Right atrium auricular region (tissue), 2 donors: ENCODE results near the gene EML5. TPM values are rescaled to one million over a fixed set of nuclear protein-coding genes. Genes with fewer than 3 reads are reported as not detected.

Source experiments
- DNase-seq: peaks from one replicate; pipeline ENCODE4 v3.0.0-alpha.2; 2019; ENCODE audit warnings: low spot score
- H3K27ac ChIP-seq, 2 donors: fragments of 200-600 bp; sonication (generic); 1 replicate in 1 of 2; 2 replicates in 1 of 2; pipeline ENCODE4 v1.5.1; 2016 to 2019
- H3K27me3 ChIP-seq, 2 donors: fragments of 200-600 bp; sonication (generic); one replicate each; pipeline versions ENCODE4 v1.5.1 to v1.6.0; 2017 to 2019
- H3K36me3 ChIP-seq: fragments of 200-600 bp; sonication (generic); one replicate; pipeline ENCODE4 v1.5.1; 2016
- H3K4me1 ChIP-seq, 2 donors: fragments of 200-600 bp; sonication (generic); one replicate each; pipeline versions ENCODE4 v1.5.1 to v1.6.0; 2017 to 2019
- H3K4me3 ChIP-seq, 2 donors: fragments of 200-600 bp; sonication (generic); 1 replicate in 1 of 2; 2 replicates in 1 of 2; pipeline ENCODE4 v1.5.1; 2017 to 2019; ENCODE audit warnings: mild to moderate bottlenecking in 1 of 2, moderate library complexity in 1 of 2
- H3K9me3 ChIP-seq, 2 donors: fragments of 200-600 bp; sonication (generic); one replicate each; pipeline ENCODE4 v1.5.1; 2019
- total RNA-seq, 2 donors: library from RNA; depleted of rRNA; stranded (reverse); fragments of >200 nt; gene quantifications; one replicate each; pipeline ENCODE4 v1.1.0, GENCODE V29; 2016
- TF ChIP-seq, protein P1 (sequence below), 2 donors: fragments of 200-600 bp; sonication (generic); IDR thresholded peaks; one replicate each; pipeline ENCODE4 v1.5.1; 2019; ENCODE audit warnings: antibody characterized with exemption in 2 of 2

Gene EML5
- total RNA-seq, 2 donors from 2014 or later = 0.11 to 0.75 TPM

DNA sequence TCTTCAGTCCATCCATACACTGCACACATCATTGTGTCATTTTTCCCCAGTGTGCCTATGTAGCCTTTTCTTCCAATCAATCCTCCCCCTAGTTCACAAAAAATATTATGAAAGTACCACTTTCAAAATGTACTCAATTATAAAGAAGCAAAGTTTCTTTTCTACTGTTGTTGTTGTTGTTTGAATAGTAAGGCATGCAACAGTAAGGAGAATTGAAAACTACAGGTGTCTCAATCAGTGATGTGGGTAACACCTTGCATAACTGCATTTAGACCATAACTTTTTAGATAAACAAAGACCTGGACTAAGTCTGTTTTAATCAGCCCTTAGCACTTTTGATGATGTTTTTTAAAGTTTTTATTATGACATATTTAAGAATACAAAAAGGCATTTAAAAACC, 104.4 kb downstream of the EML5 start:
- TF ChIP-seq, protein P1, sequence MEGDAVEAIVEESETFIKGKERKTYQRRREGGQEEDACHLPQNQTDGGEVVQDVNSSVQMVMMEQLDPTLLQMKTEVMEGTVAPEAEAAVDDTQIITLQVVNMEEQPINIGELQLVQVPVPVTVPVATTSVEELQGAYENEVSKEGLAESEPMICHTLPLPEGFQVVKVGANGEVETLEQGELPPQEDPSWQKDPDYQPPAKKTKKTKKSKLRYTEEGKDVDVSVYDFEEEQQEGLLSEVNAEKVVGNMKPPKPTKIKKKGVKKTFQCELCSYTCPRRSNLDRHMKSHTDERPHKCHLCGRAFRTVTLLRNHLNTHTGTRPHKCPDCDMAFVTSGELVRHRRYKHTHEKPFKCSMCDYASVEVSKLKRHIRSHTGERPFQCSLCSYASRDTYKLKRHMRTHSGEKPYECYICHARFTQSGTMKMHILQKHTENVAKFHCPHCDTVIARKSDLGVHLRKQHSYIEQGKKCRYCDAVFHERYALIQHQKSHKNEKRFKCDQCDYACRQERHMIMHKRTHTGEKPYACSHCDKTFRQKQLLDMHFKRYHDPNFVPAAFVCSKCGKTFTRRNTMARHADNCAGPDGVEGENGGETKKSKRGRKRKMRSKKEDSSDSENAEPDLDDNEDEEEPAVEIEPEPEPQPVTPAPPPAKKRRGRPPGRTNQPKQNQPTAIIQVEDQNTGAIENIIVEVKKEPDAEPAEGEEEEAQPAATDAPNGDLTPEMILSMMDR (IDR thresholded peaks at IDR 0.05) = no peak

DNA sequence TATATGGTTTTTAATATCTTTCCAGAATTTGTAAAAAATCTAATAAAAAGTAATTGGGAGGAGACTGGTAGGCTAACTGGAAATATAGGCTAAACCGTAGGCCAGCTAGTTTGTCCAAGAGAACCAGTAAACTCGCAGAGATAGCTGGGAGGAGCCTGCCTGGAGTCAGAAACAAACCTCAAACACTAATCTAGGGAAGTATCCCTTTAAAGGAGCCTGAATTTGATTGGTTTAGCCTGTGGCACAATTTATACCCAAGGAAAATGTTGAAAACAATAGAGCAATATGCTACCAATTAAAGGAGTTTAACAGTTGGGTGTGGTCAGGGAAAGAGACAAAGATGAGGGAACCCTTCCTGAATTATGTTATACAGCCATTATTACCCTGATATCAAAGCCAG, 109.6 kb downstream of the EML5 start:
- H3K27ac ChIP-seq = no peak overlapping the region
- no peaks in the 10 kb centered on the region for H3K4me1 ChIP-seq
- H3K4me3 ChIP-seq = no peak overlapping the region
- no peaks in the 10 kb centered on the region for H3K9me3 ChIP-seq
- no peaks in the 10 kb centered on the region for H3K27me3 ChIP-seq
- H3K36me3 ChIP-seq = no peaks in the 10 kb centered on the region
- TF ChIP-seq, protein P1 (IDR thresholded peaks at IDR 0.05) = no peak
- DNase-seq = no peak

More for the DNA sequence above, 104.4 kb downstream of the EML5 start:
- Histone ChIP-seq H3K9me3 (no peaks in the 10 kb centered on the region), H3K27ac (no peak overlapping the region), H3K36me3 (no peaks in the 10 kb centered on the region), H3K4me1 (no peaks in the 10 kb centered on the region), H3K27me3 (no peaks in the 10 kb centered on the region), H3K4me3 (no peak overlapping the region)
- DNase-seq = no peak

DNA sequence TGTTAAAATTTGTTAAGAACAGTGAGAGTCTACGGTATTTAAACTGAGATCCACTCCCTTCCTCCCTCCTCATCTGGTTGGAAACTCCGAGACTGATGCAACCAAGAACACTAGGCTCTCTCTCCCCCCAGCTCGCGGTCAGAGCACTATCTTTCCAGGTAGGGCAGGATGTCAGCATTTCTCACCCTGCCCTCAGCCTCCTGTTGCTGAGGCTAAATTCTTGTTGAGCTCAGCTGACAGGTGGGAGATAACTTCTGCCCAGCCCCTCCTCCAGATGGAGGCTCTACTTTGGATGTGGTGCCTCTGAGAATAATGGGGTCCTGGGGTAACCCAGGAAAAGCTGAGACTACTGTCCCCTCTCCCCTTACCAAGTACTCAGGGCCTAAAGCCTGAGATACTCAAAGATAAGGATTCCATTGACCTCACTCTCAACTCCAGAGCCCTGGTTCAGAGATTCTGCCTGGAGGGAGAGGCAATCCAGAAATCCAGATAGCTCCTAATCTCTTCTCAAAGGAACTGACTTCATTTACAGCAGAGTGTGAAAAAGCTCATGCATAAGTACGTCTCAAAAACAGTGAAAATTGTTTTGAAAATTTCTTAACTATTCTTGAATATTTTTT, 110.1 kb downstream of the EML5 start:
- Histone ChIP-seq H3K27me3 (no peaks in the 10 kb centered on the region), H3K36me3 (no peaks in the 10 kb centered on the region), H3K9me3 (no peaks in the 10 kb centered on the region), H3K4me1 (no peaks in the 10 kb centered on the region), H3K27ac (no peak overlapping the region), H3K4me3 (no peak overlapping the region)
- TF ChIP-seq, protein P1 (IDR thresholded peaks at IDR 0.05) = no peak
- DNase-seq = no peak

DNA sequence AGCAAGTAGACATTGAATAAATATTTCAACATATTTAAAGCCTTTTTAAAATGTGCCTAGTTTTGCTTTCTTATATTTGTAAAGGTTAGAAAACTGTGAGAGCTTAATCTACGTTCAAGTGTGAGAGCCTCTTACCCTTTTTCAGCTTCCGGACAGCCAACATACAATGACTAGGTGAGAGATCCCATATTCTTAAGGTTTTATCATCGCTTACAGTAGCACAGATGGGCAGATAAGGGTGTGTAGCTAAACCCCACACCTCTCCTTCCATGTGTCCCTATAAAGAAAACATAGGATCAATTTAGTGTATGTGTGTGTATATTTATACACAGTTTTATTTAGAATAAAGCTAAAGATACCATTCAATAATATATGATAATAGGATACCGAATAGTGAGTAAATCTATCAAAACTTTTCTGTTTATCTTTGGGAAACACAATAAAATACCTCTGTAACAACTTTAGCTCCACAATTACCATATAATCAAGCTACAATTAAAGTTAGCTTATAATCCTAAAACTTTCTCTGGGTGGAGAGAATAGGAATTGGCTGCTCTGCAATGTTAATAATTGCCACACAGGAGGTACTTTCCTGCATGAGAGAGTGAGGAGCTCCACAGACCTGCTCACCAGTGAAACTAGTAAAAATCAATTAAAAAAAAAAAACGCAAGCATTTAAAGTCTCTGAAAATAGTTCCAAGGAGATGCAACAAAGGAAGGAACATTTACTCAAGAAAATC, 110.8 kb downstream of the EML5 start:
- TF ChIP-seq, protein P1 (IDR thresholded peaks at IDR 0.05) = no peak

DNA sequence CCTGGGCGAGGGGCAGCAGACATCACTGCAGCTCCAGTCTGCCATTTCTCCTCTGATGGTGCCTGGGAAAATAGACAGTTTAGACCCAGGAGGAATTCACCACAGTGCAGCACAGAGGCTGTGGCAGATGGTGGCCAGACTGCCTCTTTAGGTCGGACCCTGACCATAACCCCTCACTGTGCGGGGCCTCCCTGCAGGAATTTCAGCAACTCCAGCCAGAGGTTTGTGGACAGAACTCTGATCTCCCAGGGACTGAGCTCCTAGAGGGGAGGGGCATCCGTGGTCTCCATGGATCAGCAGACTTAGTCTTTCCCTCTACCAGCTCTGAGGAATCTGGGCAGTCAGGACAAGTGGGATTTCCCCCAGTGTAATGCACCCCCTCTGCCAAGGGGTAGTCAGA, 123.4 kb downstream of the EML5 start:
- peaks cover 0 to 4% of the 10 kb centered on the region in 2 donors for H3K4me1 ChIP-seq
- no peak overlapping the region for H3K4me3 ChIP-seq
- DNase-seq = no peak
- H3K36me3 ChIP-seq = no peaks in the 10 kb centered on the region
- no peaks in the 10 kb centered on the region for H3K27me3 ChIP-seq
- no peaks in the 10 kb centered on the region for H3K9me3 ChIP-seq
- TF ChIP-seq, protein P1 (IDR thresholded peaks at IDR 0.05) = no peak
- no peak overlapping the region for H3K27ac ChIP-seq

More for the DNA sequence above, 110.8 kb downstream of the EML5 start:
- Histone ChIP-seq H3K27ac (no peak overlapping the region), H3K27me3 (no peaks in the 10 kb centered on the region), H3K4me1 (no peaks in the 10 kb centered on the region), H3K4me3 (no peak overlapping the region), H3K36me3 (no peaks in the 10 kb centered on the region), H3K9me3 (no peaks in the 10 kb centered on the region)
- no peak for DNase-seq
